Measurements from ENCODE around the gene EEF1AKMT3.

EEF1AKMT3 gene

GRCh38 chr12:57809425-57809824 is 37.0 kb downstream of the EEF1AKMT3 start:
- DNase-seq (ENCODE audit: extremely low read depth, insufficient read length) = no peak
- Histone ChIP-seq H3K4me3 (replicated peaks; ENCODE audit: low read depth, low read length) (no peak overlapping the region), H3K36me3 (ENCODE audit: control insufficient read depth, insufficient read depth, low read length) (peaks cover 5% of the 10 kb centered on the region; the same call in 1 of the 2 replicates), H3K27me3 (replicated peaks; ENCODE audit: control insufficient read depth, insufficient read depth, low read length) (no peaks in the 10 kb centered on the region)
- TF ChIP-seq CTCF (IDR thresholded peaks at IDR 0.05; ENCODE audit: insufficient read depth, low read length, poor library complexity, severe bottlenecking) = no peak

DNA sequence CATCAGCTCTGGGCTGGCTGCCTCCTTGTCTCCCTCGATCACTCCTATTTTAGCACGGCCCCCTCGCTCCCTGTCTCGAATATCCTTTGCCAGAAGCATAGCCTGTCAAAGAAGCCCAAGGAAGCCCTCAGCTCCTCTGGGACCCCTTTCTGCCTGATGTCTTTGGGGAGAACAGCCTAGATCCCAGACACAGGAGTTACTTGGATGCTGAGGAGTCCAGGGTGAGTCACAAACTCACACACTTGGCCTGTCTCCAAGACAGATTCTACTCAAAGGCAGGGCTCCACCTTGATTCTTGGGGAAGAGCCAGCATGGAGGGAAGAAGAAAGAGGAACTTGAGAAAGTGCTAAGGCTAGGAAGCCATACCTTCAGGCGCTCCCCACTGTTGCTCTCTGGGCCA is 38.0 kb downstream of the EEF1AKMT3 start:
- H3K27me3 ChIP-seq (replicated peaks; ENCODE audit: control insufficient read depth, insufficient read depth, low read length) = no peaks in the 10 kb centered on the region
- TF ChIP-seq CTCF (IDR thresholded peaks at IDR 0.05; ENCODE audit: insufficient read depth, low read length, poor library complexity, severe bottlenecking) = no peak
- no peak overlapping the region for H3K4me3 ChIP-seq (replicated peaks; ENCODE audit: low read depth, low read length)
- DNase-seq (ENCODE audit: extremely low read depth, insufficient read length) = no peak
- peaks cover 5% of the 10 kb centered on the region; the same call in 1 of the 2 replicates for H3K36me3 ChIP-seq (ENCODE audit: control insufficient read depth, insufficient read depth, low read length)

DNA sequence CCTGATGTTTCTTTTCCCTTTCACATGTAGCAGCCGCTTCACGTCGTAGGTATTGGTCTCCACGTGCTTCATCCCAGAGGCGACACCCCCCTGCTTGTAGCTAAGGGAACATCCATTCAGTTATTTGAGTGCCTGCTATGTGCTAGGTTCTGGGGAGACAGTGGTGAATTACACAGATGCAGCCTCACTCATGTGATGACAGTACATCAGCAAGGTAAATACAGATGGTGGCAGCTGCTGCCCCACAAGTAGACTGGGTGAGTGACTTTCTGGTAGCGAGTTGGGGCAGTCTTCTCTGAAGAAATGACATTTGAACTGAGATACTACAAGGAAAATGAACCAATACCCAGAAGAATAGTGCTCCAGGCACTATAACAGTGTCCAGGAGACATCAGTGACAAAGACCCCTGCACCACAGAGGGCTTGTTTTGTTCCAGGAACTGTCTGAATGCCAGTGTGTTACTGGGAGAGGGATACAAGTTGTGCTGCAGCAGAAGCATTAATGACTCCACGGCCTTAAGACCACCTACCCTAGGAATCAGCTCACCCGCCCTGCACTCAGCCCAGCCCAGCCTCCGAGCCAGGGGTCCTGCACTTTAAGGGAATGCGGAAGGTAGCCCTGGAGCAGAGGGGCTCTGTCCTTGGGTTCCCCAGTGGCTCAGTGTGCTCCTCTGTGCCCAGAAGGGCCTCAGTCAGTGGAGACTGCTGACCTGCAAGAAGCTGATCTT is 38.8 kb downstream of the EEF1AKMT3 start:
- Histone ChIP-seq H3K36me3 (ENCODE audit: control insufficient read depth, insufficient read depth, low read length) (peaks cover 5% of the 10 kb centered on the region; the same call in 1 of the 2 replicates), H3K27me3 (replicated peaks; ENCODE audit: control insufficient read depth, insufficient read depth, low read length) (no peaks in the 10 kb centered on the region), H3K4me3 (replicated peaks; ENCODE audit: low read depth, low read length) (no peak overlapping the region)
- TF ChIP-seq CTCF (IDR thresholded peaks at IDR 0.05; ENCODE audit: insufficient read depth, low read length, poor library complexity, severe bottlenecking) = no peak
- DNase-seq (ENCODE audit: extremely low read depth, insufficient read length) = no peak

DNA sequence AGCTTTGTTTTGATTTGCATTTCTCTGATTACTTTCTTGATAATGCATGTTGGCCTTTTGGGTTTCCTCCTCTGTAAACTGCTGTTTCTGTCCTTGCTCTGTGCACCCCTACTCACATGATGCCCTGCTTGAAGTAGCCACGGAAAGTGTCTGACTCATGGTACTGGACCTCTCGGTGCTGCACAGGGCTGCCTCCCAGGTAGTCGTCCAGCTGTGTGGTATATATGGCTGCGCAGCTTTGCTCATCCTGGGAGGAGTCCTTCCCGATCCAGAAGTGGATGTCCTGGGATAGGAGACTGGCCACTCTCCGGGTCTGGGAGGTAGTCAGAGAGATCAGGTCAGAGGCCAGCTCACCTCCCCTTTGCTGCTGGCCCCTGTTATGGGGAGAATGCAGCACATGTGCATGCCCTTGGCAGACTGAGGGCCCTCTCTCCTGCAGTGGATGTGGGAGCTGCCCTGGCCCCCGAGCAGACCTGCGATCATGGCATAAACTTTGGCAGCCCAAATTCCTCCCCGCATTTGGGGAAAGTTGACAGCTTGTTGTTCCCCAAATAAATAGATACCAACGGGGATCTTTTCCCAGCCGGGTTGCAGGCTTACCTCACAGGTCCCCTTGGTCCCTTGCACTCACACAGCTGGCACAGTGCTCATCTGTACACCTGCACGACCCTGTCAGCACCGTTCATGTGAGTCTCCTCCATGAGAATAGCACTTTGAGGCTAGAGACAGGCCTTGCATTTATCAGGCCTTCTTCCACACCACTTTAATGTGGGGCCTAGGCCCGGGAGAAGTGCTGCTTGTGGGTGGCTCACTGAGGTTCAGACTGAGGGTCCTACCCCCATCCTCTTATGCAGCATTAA is 40.9 kb downstream of the EEF1AKMT3 start:
- H3K27me3 ChIP-seq (replicated peaks; ENCODE audit: control insufficient read depth, insufficient read depth, low read length) = no peaks in the 10 kb centered on the region
- no peak for DNase-seq (ENCODE audit: extremely low read depth, insufficient read length)
- TF ChIP-seq CTCF (IDR thresholded peaks at IDR 0.05; ENCODE audit: insufficient read depth, low read length, poor library complexity, severe bottlenecking) = no peak
- no peaks in the 10 kb centered on the region; the same call in 1 of the 2 replicates for H3K36me3 ChIP-seq (ENCODE audit: control insufficient read depth, insufficient read depth, low read length)
- no peak overlapping the region for H3K4me3 ChIP-seq (replicated peaks; ENCODE audit: low read depth, low read length)

GRCh38 chr12:57813971-57814772 is 41.8 kb downstream of the EEF1AKMT3 start:
- Histone ChIP-seq H3K27me3 (replicated peaks; ENCODE audit: control insufficient read depth, insufficient read depth, low read length) (no peaks in the 10 kb centered on the region), H3K36me3 (ENCODE audit: control insufficient read depth, insufficient read depth, low read length) (peaks cover 1% of the 10 kb centered on the region; the same call in 1 of the 2 replicates), H3K4me3 (replicated peaks; ENCODE audit: low read depth, low read length) (no peak overlapping the region)
- no peak for DNase-seq (ENCODE audit: extremely low read depth, insufficient read length)
- TF ChIP-seq CTCF (IDR thresholded peaks at IDR 0.05; ENCODE audit: insufficient read depth, low read length, poor library complexity, severe bottlenecking) = no peak
